GM12878 (cell line): ENCODE data around the gene FBLN7.

Experiments
- ASH2L ChIP-seq: fragments of 300-600, 200-600 bp; sonication (generic); IDR thresholded peaks from 2 replicates; pipeline ENCODE4 v1.6.1; 2017; ENCODE audit warnings: low read depth, mild to moderate bottlenecking, borderline replicate concordance
- CEBPZ ChIP-seq: fragments of 150-350 bp; IDR thresholded peaks from 2 replicates; pipeline ENCODE4 v1.6.1; 2016; ENCODE audit warnings: low read depth, low read length
- CHD2 ChIP-seq: IDR thresholded peaks from 2 replicates; pipeline ENCODE4 v1.6.1; 2011; ENCODE audit warnings: low read depth, low read length, improper control_type of control experiment, borderline replicate concordance
- EZH2 ChIP-seq: IDR thresholded peaks from 2 replicates; pipeline ENCODE4 v1.6.1; 2012; ENCODE audit warnings: low read depth, mild to moderate bottlenecking, control low read depth, inconsistent platforms, low read length, borderline replicate concordance; ENCODE audit not compliant: control insufficient read depth
- NFYB ChIP-seq: IDR thresholded peaks from 2 replicates; pipeline ENCODE4 v1.6.1; 2011; ENCODE audit warnings: low read depth, mild to moderate bottlenecking, low read length, improper control_type of control experiment, moderate library complexity; ENCODE audit not compliant: insufficient read depth
- NR2C2 ChIP-seq: IDR thresholded peaks from 2 replicates; pipeline ENCODE4 v1.6.1; 2011; ENCODE audit warnings: borderline replicate concordance, low read depth; ENCODE audit not compliant: control insufficient read depth, insufficient read length
- POLR2A ChIP-seq: IDR thresholded peaks from 2 replicates; pipeline ENCODE4 v1.6.1; 2011; ENCODE audit warnings: low read depth, mild to moderate bottlenecking, low read length
- POU2F2 ChIP-seq: IDR thresholded peaks from 3 replicates; pipeline ENCODE4 v1.6.1; 2011; ENCODE audit warnings: low read depth, mild to moderate bottlenecking, low read length, borderline replicate concordance
- SIN3A ChIP-seq: IDR thresholded peaks from 2 replicates; pipeline ENCODE4 v1.6.1; 2012; ENCODE audit warnings: low read depth, low read length, improper control_type of control experiment
- SP1 ChIP-seq: IDR thresholded peaks from one replicate; pipeline ENCODE4 v1.6.1; 2011; ENCODE audit warnings: low read depth, low read length
- SRF ChIP-seq, 2 experiments: IDR thresholded peaks; 2 replicates each; pipeline ENCODE4 v1.6.1; 2011; ENCODE audit warnings: low read depth in 2 of 2, low read length in 2 of 2, mild to moderate bottlenecking in 1 of 2, moderate library complexity in 1 of 2
- ZBTB33 ChIP-seq: fragments of 450-650 bp; IDR thresholded peaks from 2 replicates; pipeline ENCODE4 v1.6.1; 2017; ENCODE audit warnings: mild to moderate bottlenecking
- TF ChIP-seq, protein P1 (sequence below), 3 experiments: IDR thresholded peaks in 2 of 3; conservative IDR thresholded peaks in 1 of 3; 2 replicates each; pipeline ENCODE4 v1.5.1; 2011; ENCODE audit warnings: low read depth in 3 of 3, low read length in 3 of 3, mild to moderate bottlenecking in 3 of 3, control low read depth in 2 of 3, moderate library complexity in 2 of 3, inconsistent platforms in 1 of 3, mixed read lengths in 1 of 3; ENCODE audit not compliant: control insufficient read depth in 2 of 3, insufficient read depth in 1 of 3; ENCODE audit errors: extremely low read depth in 1 of 3
- TF ChIP-seq, protein P2 (sequence below): IDR thresholded peaks from 2 replicates; pipeline ENCODE4 v1.6.1; 2012; ENCODE audit warnings: low read depth, low read length, improper control_type of control experiment

DNA sequence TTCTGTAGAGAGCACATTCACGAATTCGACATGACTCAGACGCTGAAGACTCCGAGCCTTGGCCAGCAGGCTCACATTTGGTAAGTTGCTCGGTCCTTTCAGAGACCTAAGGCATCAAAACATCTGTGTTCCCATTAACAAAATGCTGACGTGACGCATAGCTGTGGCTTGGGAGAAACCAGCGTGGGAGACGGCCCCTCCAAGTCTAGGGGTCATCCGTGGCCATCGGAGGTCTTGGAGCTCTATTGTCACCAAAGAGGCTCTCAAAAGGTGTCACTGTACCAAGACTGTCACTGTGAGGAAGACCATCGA lies 14.9 kb downstream of the FBLN7 start:
- no peak for TF ChIP-seq CHD2
- TF ChIP-seq, protein P1, sequence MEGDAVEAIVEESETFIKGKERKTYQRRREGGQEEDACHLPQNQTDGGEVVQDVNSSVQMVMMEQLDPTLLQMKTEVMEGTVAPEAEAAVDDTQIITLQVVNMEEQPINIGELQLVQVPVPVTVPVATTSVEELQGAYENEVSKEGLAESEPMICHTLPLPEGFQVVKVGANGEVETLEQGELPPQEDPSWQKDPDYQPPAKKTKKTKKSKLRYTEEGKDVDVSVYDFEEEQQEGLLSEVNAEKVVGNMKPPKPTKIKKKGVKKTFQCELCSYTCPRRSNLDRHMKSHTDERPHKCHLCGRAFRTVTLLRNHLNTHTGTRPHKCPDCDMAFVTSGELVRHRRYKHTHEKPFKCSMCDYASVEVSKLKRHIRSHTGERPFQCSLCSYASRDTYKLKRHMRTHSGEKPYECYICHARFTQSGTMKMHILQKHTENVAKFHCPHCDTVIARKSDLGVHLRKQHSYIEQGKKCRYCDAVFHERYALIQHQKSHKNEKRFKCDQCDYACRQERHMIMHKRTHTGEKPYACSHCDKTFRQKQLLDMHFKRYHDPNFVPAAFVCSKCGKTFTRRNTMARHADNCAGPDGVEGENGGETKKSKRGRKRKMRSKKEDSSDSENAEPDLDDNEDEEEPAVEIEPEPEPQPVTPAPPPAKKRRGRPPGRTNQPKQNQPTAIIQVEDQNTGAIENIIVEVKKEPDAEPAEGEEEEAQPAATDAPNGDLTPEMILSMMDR (IDR thresholded peaks at IDR 0.05 in 2 of 3, conservative IDR thresholded peaks at IDR 0.05 in 1 of 3; ENCODE audit: control insufficient read depth in 2 of 3, extremely low read depth in 1 of 3, insufficient read depth in 1 of 3, low read depth in 3 of 3, low read length in 3 of 3): no peak
- no peak for TF ChIP-seq ZBTB33
- no peak for TF ChIP-seq NR2C2
- TF ChIP-seq POLR2A: no peak
- TF ChIP-seq EZH2: no peak
- no peak for TF ChIP-seq NFYB
- no peak for TF ChIP-seq SP1
- no peak for TF ChIP-seq CEBPZ
- no peak for TF ChIP-seq SRF (IDR thresholded peaks at IDR 0.05; ENCODE audit: low read depth in 2 of 2, low read length in 2 of 2)
- no peak for TF ChIP-seq ASH2L
- TF ChIP-seq POU2F2: no peak
- TF ChIP-seq, protein P2, sequence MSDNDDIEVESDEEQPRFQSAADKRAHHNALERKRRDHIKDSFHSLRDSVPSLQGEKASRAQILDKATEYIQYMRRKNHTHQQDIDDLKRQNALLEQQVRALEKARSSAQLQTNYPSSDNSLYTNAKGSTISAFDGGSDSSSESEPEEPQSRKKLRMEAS: no peak
- no peak for TF ChIP-seq SIN3A
